Stimulated activated CD4-positive, alpha-beta T cell treated with anti-CD3 and anti-CD28 coated beads, Interleukin-15, amount 100 ng/mL, for 24 hours (primary cell): Measurements from ENCODE around the gene THAP10.

Experiments
- DNase-seq: peaks from one replicate; pipeline ENCODE4 v3.0.0-alpha.2; 2020

Gene THAP10

DNA sequence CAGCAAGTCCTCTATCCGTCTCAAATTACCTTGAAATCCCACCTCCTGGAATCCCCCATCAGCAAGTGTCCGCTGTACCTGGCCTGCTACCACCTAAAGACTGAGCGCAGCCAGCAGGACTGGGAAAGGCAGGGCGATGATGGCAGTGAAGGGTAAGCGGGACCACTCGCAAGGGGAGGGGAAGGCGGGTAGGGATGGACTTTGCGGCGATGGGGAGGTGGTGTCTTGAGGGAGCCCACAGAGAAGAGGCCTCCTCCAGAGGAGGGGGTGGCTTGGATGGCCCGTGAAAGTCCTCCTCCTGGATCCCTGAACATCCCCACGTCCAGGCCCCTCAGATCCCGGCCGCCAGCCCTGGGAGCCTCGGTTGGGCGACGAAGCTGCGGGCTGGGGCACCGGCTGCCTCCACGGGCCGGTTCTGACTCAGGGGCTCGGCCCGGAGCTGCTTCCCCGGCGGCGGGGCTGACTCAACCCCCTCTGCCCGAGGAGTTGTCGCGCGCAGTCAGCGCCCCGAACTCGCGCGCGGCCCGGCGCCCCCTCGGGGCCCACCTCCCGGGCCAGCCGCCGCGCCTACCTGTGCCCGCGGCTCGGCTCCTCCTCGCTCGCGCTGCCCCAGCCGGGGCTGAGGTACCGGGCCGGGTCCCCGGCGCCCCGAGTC, 38.8 kb downstream of the THAP10 start:
- peak; percentile 41 for DNase-seq

DNA sequence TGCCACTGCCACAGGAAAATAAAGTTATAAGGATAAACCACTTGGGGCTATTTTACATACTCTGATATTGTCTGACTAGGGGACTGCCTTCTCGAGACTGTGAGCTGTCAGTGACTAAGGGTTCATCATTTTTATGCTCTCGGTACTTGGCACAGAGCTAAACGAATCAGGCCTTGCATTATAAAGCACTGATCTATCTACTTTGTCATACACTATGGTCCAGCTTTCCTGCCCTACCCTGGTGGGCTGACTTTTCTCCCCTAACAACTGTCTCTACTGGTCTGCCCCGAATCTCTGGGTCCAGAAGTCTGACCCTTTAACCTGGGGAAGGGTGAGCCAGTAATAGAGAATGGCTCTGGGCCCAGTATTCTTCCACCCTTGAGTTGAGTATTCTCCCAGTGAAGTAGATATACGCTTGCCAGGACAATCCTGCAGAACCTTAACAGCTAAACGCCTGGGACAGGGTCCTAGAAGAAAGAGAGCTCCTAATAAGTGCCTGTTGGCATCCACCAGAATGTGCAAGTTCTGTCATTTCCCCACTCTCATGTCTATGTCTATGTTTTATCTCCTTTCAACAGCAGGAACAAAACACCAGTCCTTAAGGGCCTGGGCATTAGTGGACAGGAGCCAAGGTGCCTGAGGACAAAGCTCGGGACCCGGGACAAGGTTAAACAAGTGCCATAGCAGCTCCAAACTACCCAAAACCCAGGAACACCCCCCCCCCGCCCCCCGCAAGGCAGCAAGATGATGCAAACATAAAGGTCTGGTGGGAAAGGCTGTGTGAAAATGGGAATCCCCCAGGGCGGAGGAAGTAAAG, 39.5 kb downstream of the THAP10 start:
- DNase-seq = no peak

DNA sequence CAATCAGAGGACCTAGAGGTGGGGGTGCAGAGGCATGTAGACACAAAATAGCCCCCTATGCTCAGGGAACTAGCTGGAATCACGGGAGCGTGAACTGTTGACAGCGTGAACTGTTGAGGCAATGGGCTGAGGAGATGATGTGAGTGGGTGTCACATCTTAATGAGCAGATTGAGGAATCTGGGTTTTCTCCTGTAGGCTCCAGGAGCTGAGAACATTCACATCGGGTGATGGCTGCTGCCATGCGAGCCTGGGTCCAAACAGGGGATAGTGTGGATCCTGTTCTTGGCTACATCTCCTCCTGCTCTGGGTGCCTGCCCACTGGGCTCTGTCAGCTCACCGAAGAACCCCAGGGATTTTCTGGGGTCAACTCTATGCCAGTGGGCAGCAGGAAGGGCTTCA, 40.3 kb downstream of the THAP10 start:
- no peak for DNase-seq

DNA sequence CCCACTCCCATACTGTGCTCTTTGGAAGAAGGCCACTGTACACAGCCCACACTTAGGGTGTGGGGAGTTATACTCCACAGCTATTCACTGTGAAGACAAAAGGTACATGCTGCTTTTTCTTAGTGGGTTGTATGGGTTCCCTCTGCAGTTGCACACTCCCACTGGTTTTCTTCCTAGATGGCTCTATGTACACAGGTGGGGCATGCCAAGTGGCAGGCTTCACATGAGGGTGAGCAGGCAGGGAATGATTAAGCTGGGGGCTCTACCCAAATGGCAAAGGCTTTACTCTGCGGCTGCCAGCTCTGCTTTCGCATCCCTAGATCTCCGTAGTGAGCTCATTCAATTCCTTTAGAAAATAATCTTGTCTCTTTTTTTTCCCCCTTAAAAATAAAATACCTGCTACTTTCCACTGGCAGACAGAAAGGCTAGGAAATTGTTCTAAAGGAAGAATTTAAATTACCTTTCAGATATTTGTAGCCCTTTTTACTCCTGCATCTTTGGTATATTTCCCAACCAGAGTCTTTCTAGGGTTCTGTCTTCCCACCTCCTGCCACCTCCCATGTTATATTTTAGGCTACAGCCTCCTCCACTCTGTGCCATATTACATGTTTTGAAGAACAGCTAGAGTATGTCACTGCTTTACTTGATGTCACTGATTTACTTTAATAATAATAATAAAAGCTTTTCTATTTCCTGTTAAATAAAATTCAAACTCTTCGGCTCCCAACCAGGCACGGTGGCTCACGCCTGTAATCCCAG, 46.5 kb downstream of the THAP10 start:
- no peak for DNase-seq

DNA sequence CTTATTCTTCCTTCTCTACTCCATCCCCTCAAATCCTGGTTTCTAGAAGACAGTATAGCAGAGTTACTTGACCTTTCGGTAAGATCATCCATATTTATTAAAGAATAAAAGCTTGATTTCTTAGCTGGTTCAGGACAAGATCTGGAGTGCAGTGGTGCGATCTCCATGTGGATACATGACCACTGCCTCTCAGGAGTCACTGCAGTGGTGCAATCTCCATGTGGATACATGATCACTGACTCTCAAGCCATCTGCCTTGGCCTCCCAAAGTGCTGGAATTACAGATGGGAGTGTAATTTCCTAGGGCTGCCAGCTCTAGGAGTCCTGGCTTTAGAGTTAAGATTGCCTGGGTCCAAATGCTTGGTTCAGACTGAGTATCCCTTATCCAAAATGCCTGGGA, 54.8 kb downstream of the THAP10 start:
- DNase-seq = no peak

DNA sequence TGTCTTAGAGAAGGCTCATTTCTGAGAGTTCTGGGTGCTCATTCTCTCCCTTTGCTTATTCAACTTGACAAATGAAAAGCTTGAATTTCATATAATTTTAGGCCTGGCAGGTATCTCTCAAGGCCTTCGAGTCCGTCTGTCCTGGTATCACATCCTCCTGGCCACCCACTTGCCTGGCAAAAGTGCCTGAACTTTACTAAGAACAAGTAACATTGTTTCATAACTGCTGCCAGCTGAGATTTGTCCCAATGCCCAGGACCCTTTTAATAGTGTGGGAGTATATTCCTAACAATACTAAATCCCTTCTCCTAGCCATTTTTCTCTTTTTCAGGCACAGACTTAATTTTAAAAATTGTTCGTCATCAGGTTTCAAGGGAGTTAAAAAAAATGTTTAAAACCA, 56.4 kb downstream of the THAP10 start:
- DNase-seq = no peak

DNA sequence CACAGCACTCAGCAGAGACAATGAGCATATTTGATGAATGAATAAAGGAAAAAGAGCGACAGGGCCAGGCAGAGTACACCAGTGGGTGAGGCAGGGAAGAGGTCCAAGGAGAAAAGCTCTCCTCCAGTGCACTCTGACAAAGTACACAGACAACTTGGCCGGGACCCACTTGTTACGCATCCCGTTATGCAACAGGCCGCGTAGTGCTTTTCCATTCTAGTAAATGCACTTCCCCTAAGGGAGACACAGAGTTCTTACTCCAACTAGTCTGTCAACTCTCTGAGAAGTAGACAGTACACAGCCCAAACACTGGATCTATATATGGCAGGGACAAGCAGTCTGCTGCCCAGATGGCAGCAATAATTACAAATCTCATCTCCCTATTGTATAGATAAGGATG, 56.8 kb downstream of the THAP10 start:
- no peak for DNase-seq

DNA sequence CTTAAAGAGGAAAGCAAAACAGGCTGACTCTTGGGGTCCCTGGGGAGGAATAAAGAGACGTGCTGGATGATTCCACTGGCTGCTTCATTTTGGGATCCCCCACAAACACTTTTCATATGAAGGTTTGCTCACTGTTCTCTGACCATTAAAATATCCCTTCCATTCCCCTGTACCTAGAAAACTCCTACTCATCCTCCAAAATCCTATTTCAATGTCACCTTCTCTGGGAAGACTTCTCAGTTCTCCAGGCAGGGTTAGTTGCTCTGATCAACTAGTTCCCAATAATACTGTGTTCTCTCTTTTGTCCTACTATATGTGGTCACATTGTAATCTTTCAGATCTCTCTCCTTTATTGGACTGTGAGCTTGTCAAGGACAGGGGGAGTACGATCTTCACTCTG, 57.2 kb downstream of the THAP10 start:
- DNase-seq = no peak

DNA sequence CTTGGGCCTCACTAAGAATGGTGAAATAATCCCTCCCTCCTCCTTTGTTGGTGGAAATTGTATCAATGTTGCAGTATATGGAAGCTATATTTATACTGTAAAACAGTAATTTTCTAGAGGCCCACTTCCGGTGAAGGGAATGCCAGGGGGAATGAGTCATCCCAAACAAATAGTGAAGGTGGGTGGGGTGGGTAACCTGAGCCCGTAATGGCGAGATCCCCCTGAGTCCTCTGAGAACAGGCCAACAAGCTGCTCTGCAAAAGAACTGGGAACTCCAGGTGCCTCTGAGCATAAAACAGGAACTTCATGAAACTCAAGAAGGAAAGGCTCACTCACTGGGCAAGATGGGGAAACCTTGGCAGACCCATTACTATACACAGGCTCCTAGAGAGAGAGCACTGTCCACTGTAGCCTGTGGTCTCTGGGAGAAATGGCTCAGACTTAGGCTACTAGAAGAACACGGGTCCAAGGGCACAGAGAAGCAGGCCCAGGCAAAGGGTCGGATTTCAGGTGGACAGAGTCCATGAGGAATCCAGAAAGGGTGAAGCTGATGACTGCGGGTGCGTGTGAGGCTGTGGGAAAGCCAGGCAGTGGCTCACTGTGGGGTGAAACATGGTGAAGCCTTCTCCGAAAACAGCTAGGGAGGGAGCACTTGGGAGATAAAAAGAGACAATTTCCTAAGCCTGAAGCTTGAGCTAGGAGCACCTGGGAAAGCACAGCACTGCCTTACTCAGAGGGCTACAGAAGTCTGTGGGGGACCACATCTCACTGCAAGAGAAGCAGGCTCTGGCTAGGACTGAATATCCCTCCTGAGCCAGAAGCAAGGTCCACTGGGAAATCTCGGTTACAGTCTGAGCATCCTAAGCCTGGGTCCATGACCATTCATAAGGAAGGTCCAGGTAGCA, 58.1 kb downstream of the THAP10 start:
- DNase-seq = no peak

DNA sequence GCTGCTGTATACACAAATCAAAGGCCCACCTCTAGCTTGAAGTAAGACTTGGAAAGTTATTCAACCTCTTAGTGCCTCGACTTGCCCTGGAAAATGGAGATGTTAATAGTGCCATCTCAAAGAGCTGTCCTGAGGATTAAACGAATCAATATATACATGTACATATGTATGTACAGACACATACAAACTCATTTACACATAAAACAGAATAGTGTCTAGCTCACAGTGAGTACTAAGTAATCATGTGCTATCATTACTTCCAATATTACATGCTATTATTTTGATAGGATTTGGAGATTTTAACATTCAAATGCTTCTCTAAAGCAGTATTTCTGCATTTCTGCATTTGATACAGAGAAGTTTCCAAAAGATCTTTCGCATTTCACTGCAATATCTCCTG, 58.8 kb downstream of the THAP10 start:
- no peak for DNase-seq

DNA sequence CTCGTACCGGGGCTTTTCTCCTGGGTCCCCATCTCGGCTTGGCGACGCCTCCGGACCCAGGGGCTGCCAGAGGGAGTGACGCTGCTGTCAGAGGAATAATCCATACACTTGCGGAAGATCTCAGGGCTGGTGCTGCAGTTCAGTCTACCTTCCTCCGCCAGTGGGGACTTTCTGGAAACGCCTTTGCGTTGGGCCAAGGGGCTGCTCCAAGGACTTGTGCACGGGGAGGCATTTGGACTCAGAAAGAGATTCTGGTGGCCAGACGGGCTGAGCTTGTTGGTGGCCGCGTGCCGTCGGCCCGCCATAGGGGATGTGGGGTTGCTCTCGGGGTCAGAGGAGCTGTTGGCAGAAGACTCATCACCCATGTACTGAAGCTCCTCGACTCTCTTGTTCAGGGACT, 60.1 kb downstream of the THAP10 start:
- no peak for DNase-seq
